MV-4-11 (cell line): Measurements from ENCODE around the gene MYL1.

Source experiments
- DNase-seq: peaks from one replicate; lab custom pipeline; 2025; lab: John Stamatoyannopoulos, UW

MYL1 gene

DNA sequence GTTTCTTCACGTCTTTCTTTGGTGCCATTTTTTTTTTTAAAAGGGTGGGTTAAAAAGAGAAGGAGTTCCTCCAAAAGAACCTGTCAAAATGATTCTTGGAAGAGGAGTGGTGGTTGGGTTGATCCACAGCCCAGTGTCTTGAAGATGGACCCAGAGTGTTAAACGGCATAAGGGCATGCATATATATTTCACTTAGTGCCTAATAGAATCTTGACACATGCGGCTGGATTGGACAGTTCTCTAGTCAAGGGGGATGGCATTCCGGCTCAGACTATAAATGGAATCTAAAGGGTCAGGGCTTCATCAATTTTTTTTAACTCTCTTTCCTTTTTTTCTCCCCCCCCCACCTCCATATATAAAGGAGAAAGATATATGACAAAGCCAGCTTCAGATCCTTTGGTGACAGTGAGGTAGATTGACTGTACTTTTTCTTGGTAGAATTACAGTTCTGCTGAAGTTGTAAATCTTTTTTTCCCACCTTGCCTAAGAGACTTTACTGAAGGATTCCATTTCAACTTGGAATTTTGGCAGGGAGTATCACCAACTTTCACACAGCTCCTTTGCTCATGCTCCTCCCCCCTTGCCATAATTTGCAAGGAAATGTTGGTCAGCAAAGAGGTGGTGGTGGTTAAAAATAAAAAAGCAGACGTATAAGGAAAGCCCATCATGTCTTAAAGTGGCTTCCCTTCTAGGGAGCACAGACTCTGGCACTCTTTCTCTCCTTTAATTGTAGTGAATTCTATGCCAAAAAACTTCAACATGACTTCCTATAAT is at the start of gene MYL1:
Gene MYL1 (minus strand): TSS at position 160 of the 774 bp plus-strand sequence. CDS start 132 bp downstream, at position 28.
- no peak for DNase-seq

DNA sequence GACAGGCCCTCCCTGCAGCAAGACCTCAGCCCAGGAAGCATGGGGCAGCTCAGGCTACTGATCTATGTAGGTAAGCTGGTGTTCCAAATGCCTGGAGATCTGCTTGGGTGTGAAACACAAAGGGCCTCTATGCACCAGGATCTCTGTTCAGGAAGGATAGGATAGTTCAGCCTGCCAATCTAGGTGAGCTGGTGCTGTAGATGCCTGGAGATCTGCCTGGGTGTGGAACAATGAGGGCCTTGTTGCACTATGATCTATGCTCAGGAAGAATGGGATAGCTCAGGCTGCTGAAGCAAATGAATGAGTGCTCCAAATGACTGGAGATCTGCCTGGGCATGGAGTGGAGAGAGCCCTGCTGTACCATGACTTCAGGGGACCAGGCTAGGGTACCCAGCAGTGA is 48.9 kb upstream of the MYL1 start:
- no peak for DNase-seq

DNA sequence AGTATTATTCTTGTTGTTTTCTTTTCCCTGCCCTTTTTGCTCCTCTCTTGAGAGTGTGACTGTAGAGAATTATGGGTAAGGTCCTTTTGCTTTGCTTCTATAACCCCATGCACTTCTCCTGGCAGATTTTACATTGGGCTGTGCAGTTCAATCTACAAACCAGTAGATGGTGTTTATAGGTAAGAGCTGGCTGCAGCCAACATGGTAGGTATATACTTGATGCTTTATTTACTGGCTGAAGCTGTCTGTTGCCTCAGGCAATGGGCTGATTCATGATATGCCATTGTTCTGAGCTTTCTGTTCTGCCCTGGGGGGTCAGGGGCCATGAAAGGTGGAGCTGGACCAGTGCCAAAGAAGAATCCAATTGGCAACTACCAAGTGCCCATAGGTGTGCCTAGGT is 48.3 kb upstream of the MYL1 start:
- DNase-seq, result no peak

DNA sequence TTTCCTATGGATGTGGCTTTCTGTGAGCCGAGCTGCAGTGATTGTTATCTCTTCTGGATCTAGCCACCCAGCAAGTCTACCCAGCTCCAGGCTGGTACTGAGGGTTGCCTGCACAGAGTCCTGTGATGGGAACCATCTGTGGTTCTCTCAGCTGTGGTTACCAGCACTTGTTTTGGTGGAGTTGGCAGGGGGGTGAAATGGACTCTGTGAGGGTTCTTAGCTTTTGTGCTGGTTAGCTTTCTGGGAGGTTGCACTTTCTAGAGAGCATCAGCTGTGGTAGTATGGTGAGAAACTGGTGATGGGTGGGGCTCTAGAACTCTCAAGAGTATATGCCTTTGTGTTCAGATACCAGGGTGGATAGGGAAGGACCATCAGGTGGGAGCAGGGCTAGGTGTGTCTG is 45.4 kb upstream of the MYL1 start:
- DNase-seq, result no peak

DNA sequence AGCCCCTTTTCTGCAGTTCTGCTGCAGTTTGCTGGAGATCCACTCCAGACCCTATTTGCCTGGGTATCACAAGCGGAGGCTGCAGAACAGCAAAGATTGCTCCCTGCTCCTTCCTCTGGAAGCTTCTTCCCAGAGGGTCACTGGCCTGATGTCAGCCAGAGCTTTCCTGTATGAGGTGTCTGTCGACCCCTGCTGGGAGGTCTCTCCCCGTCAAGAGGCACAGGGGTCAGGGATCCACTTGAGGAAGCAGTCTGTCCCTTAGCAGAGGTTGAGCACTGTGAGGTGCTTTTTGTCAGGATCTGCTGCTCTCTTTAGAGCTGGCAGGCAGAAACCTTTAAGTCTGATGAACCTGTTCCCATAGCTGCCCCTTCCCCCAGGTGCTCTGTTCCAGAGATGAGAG is 42.0 kb upstream of the MYL1 start:
- DNase-seq, result no peak

DNA sequence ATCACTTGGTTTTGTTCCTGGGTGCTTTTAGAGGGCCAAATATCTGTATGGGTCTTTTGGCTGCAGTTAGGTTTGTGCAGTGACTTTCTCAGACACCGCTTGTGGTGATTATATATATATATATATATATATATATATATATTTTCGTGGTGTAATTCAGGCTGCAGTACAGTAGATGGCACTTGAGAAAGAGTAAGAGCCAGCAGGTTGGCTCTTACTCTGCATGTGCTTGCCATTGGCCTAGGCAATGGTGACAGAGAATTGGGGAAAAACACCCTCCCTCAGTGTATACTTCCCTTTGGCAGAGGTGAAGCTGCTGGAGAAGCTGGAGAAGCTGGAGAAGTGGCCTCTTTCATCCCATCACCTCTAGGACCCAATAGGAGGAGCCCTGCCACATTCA is 22.2 kb upstream of the MYL1 start:
- no peak for DNase-seq

DNA sequence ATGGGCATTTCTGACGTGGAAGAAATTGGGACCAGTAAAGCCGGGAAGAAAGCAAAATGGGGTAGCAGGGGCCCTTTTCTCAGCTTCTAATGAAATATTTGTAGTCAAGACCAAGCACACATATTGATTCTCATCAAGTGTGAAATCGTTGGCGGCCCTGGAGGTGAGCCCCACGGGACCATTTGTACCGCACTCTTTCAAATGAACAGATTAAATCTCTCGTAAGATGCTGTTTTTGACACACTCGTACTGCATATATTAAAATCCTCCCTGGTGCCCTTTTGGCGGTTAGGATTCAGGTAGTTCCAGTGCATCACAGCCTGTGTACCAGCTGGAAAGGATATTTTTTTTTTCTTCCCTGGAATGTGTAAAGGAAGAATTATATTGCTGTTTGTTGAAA is 9.9 kb upstream of the MYL1 start:
- no peak for DNase-seq

DNA sequence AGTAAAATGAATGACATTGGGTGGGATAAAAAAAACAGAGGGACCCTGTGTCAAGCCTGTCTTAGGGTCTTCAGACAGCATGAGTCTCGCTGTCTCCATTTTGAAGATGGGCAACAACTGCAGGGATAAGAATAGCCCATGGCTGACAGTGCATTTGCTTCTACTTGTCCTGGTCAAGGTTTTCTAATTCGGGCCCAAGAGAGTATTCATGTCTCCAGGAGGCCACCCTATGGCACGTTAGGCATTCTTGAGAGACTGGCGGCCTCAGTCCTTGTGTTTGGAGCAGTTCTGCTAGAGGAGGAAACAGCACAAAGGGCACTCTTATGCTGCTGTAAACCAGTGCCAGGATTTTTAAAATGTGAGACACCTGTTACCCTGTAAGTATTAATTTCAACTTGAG is 9.5 kb upstream of the MYL1 start:
- DNase-seq, result no peak

DNA sequence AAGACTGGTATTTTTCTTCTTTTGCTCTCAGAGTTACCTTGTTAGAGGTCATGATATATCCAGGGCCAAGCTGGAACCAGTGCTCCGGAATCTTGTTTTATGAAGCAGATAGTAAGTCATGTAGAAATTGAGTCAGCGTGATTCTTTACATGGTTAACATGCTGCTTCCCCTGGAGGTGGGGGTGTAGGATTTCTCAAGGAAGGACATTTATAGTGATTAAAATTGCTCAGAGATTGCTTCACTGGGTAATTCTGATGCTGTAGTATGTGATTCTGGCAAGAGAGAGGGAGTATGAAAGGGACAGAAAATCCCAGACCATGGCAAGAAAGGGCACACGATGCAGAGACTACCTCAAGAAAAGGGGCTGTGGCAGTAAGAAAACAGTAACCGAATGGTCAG is 8.0 kb upstream of the MYL1 start:
- no peak for DNase-seq

DNA sequence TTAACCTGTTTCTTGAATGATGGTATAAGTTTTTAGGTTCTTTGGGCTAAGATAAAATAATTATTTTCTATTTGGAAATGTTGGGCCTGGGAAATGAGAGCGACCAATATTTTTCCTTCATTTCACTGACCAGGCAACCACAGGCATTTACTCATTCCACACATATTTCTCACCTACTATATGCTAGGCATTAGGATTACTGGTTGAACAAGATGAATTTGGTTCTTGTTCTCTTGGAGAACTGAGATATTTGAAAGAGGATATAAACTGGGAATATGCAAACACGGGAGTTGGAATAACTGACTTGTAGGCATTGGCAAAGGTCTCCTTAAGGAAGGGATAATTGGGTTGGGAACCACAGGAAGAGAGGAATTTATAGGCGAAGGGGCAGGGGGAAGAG is 3.9 kb upstream of the MYL1 start:
- DNase-seq, result no peak

DNA sequence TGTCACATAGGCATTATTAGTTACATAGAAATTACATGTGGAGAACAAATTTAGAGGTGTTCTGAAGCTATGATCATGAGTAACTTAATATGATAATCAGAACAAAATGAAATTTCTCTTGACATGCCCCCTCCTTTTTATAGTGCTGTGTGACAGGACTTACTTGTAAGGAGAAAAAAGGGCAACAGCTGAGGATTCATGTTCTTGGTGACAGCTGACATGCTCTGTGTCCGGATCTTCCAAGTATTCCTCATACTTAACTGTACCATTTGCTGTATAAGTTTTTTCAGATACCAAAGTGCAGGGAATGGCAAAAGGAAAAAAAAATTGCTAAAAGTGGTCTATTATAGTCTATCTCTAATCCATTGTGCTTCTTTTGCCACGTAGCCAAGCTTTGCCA is 3.5 kb upstream of the MYL1 start:
- DNase-seq, result no peak

DNA sequence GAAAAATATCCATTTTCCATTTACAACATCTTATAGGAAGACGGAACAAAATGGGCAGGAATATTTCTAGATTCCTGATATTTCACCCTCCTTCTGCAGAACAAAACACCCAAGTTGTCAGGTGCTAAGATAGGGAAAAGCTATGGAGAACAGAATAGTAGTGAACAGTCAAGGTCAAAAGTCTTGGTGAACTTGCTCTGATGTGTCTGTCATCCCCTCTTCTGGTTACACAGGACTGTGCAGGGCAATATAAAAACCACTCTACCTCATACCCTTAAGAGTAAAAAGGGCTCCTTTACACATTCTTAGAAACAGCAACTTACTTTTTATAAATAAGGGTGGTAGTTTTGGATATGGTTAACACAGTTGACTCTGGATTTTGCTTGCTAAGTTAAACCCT is 4.4 kb downstream of the MYL1 start:
- DNase-seq, result no peak

DNA sequence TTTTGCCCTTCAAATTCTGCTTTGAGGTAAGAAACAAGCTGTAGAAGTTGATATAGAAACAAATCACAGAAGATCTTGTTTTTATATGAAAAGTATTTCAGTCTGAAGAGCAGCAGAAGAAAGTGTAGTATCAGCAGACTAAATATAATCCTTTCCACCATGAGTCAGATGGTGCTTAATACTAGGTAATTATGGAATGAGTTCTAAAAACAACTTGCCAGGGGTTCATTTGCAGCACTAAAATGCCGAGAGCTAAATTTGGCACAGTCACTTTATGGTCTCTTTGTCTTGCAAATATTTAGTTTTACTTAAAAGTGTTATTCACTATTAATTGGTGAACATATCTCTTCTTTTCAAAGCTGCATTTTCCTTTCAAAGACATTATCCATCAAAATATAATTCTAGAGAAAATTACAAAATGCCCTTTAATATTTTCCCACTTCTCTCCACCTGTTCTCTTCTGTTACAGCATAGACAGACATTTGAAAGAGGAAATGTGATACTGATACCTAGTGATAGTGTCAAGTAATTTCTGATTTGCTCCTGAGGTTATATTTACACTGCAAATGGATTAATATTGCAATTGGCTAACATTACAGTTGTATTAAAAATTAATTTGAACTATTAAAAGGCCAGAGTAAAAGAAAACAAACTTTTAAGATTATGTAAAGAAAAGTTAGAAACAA is 5.3 kb downstream of the MYL1 start:
- DNase-seq, result no peak

DNA sequence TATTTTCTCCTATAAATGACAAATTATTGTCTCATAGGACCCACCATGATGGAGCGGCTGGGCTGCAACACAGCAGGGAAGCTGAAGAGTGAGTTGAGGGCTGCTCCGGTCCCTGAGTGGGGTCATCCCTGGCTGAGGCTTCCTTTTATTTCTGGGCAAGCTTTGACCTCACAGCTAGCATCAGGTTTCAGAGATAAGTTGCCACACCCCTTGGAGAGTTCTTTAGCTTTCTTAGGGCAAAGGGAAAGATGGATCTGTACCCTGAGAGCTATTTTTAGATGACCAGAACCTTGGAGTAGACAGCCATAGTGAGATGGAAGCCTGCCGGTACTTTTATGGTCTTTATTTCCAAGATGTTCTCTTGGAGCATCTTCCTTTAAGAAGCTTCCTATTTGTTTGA is 11.5 kb downstream of the MYL1 start:
- DNase-seq, result no peak

DNA sequence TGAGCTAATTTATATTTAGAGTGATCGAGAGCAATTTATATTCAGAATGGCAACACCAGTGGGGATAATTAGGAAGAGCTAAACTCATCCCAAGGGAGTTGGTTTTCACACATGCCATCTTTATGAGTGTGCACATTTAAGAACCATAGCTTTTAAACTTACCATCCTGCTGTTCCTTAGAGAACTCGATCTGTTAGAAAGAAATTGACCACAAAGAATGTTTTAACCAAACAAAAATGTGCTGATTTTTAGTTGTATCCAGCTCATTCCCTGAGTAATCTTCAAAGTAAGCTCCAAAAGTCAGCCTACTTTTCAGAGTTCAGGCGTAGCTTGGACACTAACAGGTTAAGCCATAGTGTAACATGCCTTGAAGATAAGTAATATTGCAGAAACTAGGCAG is 12.6 kb downstream of the MYL1 start:
- no peak for DNase-seq

DNA sequence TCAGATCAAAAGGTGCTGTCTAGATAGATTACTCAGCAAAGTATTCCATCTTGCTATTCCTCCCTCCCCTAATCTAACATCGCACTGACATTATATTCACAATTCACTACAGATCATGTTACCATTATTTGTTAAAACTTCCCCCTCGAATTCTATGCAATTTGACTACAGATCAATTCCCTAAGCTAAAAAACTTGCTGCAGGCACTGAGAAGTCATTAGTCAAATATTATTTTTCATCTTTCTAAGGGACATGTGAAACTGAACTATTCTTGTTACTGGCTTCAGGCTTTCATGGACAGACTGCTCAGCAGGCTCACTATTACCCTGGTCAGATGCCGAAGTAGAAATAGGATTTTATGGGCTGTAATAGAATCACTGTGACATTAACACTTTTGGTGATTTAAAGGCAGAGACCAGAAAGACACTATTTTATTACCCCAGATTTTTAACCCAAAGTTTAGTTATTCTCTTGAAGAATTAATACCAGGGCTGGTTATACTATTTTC is 15.1 kb downstream of the MYL1 start:
- no peak for DNase-seq

DNA sequence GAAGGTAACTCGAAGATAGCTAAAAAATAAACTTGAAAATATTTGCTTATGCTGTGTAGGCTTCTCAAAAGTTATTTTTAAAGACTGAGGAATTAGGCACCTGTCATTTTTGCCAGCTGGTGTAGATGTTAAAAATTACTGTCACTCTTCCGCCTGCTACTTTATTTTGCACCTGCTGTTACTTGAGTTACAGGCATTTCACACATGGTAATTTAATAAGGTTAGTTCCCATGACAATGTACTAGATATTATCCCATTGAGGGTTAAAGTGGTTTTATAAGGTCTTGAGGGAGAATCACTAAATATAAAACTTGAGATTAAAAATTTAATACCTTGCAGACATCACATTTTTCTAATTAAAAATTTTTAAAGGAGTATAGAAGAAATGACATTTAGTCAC is 26.6 kb downstream of the MYL1 start:
- DNase-seq, result no peak

DNA sequence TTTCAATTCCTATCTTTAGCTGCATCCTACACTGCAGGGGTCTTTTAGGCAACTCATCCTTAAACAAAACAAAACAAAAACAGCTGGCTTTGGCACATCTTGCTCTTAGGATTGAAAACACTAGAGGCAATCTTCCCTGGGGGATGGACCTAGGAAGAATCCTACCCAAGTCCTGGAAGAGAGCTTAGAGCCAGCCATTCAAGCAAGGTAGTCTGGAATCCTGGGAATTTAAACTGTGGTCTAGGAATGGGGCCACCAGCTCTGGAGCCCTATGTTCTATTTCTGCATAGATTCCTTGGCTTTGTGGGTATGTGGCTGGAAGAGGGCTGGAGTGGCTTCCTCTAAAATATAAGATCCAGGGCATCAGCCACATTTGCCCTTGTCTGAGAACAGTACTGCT is 27.7 kb downstream of the MYL1 start:
- DNase-seq, result no peak

DNA sequence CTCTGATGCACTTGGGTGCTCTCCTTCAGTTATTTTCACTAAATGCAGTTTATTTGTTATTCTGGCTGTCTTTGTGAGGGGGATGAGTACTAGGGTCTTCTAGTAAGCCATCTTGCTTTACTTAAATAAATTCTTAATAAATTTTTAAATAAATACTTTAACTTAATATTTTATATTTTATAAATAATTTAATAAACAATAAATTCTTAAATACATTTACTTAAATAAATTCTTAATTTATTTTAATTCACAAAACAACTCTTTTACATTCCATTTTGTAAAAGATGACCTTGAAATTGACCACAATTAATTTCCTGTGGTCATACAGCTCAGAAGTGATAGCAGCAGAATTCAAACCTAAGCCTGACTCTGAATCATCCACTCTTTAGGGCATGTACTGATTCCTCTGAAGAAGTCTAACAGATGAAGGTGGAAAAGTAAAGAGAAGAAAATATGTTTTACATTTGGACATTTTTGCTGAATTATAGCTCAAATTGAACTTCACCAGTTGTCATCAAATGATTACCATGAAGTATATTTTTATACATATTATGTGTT is 28.8 kb downstream of the MYL1 start:
- DNase-seq, result no peak

DNA sequence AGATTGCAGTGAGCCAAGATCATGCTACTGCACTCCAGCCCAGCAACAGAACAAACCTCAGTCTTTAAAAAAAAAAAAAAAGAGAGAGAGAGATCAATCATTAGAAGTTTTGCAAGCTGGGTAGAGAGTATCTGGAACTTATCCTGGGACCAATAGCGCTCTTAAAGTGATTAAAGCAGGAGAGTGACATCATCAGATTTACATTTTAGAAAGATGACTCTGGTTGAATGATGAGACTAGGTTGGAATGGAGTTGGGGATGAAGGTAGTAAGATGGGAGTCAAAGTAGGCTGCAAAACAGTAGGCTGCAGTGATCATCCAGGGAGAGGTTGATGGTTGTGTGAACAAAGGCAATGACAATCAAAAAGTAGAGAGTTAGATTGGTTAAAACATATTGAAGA is 37.8 kb downstream of the MYL1 start:
- DNase-seq, result no peak

DNA sequence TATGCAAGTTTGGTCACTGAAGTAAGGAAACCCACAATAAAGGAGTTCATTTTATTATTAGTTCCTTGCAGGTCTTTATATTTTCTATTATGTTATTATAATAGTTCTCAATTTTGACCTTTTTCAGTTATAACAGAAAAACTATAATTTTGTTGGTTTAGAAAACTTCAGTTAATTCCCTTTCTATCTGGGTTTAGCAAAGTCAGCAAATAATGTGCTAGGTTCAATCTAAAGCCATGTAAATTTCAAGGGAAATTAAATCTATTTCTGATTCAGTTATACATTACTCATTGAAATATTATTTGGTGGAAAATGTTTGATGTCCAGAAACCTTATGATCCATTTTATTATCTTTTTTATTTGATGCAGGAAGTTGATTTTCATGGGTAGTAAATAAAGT is 43.7 kb downstream of the MYL1 start:
- no peak for DNase-seq

DNA sequence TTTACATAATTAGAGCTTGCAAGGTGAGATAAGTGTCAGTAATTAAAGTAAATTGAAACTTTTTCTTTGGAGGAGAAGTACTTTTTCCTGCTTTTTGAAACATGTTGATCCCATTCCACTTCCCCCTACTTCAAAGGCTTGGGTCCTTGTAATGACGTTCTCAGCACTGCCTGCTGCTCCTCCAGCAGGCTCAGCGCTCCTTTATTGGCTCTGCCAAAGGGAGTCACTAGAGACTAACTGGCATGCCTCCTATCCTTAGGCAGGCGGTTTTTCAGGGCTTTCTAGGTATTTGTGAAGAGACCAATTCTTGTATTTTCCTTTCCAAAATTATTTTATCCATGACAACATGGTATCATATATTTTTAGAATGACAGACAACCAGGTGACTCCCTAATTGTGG is 45.8 kb downstream of the MYL1 start:
- no peak for DNase-seq

DNA sequence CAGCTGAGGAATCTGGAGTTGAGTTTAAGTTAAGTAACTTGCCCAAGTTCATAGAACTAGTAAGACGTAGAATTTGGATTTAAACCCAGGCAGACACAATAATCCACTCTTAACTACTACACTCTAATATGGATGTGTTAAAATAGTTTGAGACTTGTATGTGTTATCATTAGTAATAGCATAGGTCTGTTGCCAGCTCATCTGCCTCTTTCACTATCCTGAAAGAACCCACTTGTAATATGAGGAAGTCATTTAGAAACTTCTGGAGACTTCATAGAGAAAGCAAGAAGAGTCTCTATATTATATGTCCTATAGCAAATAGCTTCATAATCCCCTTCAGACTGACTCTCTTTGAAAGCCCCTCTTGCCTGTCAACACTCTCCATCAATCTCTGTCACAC is 46.7 kb downstream of the MYL1 start:
- no peak for DNase-seq
